Activated CD4-positive, alpha-beta memory T cell treated with anti-CD3 and anti-CD28 coated beads, Interleukin-2, amount 10 ng/mL, durations not matched to agents 7 days and 5 days (primary cell): Measurements from ENCODE around the gene TGM3. TPM values are rescaled to one million over a fixed set of nuclear protein-coding genes. Genes with fewer than 3 reads are reported as not detected.

ENCODE experiments used
- CTCF ChIA-PET: fragments of 350-600 bp; sonication (Branson Sonifier 250); formaldehyde crosslinking; loops from one replicate; lab custom pipeline; 2021; ENCODE audit warnings: antibody characterized with exemption, inconsistent platforms; lab: Charles Lee
- POLR2A ChIA-PET: fragments of 350-600 bp; sonication (Branson Sonifier 250); formaldehyde crosslinking; loops from one replicate; lab custom pipeline; 2021; ENCODE audit warnings: antibody characterized with exemption; lab: Charles Lee
- DNase-seq: peaks from one replicate; pipeline ENCODE4 v3.0.0-alpha.2; 2020
- H3K27ac Mint-ChIP-seq: one replicate; pipeline ENCODE4 v1.8.0; 2021; ENCODE audit warnings: mild to moderate bottlenecking, mixed read lengths
- H3K27me3 Mint-ChIP-seq: one replicate; pipeline ENCODE4 v1.8.0; 2021; ENCODE audit warnings: mixed read lengths
- H3K36me3 Mint-ChIP-seq: one replicate; pipeline ENCODE4 v1.8.0; 2021; ENCODE audit warnings: low read depth, mixed read lengths
- H3K4me1 Mint-ChIP-seq: one replicate; pipeline ENCODE4 v1.8.0; 2021; ENCODE audit warnings: mixed read lengths
- H3K4me3 Mint-ChIP-seq: one replicate; pipeline ENCODE4 v1.8.0; 2021; ENCODE audit warnings: mild to moderate bottlenecking, mixed read lengths
- H3K9me3 Mint-ChIP-seq: one replicate; pipeline ENCODE4 v1.8.0; 2021; ENCODE audit warnings: mixed read lengths
- total RNA-seq, 2 experiments: library from RNA; stranded (reverse); gene quantifications; one replicate each; pipeline ENCODE4 v1.2.3, GENCODE V29; 2021

Gene TGM3
- total RNA-seq, 2 experiments from 2014 or later: not detected

DNA sequence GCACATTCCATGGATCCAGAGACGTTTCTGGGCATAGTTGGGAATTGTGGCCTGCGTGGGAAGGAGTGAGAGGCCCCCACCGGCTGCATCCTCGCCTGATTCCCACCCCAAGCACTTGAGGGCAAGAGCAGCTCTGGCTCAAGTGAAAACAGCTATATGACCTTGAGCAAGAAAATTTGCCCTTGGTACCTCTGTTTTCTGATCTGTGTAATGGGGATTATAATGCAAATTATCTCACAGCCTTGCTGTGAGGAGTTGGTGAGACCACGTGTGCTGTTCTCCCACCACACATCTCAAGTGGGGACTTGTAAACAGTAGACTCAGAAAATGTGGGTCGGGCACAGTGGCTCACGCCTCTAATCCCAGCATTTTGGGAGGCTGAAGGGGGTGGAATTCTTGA lies 85.5 kb downstream of the TGM3 start:
- Mint-ChIP-seq H3K4me1 (peaks cover 17% of the 10 kb centered on the region), H3K27me3 (peaks cover 3% of the 10 kb centered on the region), H3K27ac (no peak overlapping the region), H3K36me3 (no peaks in the 10 kb centered on the region), H3K4me3 (no peak overlapping the region), H3K9me3 (no peaks in the 10 kb centered on the region)
- ChIA-PET POLR2A (no interaction called here), CTCF (interaction anchor here (1.1 to 1.2 kb wide), 2 partner anchors 22 to 72 kb away, joined by 3 to 5 read pairs; no protein-coding TSS in a partner anchor)
- no peak for DNase-seq

- no peak overlapping the region for H3K27ac Mint-ChIP-seq
- H3K27me3 Mint-ChIP-seq: no peaks in the 10 kb centered on the region
- ChIA-PET CTCF (interaction anchor here (1.0 kb wide), 1 partner anchor 175 kb away, joined by 3 read pairs; no protein-coding TSS in a partner anchor), POLR2A (no interaction called here)
- no peak overlapping the region for H3K4me3 Mint-ChIP-seq
- no peak for DNase-seq
- H3K9me3 Mint-ChIP-seq: no peaks in the 10 kb centered on the region
- peaks cover 24% of the 10 kb centered on the region for H3K4me1 Mint-ChIP-seq
- H3K36me3 Mint-ChIP-seq: no peaks in the 10 kb centered on the region
Observed at GRCh38 chr20:2382833-2383232, 87.0 kb downstream of the TGM3 start.

DNA sequence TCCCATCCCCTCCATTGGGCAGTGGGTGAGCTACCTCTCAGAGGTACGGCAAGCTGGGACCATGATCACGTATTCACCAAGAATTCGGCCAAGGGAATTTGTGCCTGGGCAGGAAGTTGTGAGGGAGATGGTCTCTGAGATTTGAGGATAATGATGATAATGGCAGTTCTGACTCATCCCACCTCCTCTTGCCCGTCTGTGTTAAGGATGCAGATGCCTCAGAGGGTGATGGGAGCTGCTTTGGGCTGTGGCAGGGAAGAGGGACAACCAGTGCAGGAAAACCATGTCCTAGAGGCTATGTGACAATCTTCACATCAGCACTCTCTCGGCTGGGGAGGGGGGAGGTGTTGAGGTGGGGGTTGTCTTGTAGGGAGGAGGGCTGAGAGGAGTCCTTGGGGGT lies 89.2 kb downstream of the TGM3 start:
- no peak for DNase-seq
- Mint-ChIP-seq H3K27ac (no peak overlapping the region), H3K27me3 (no peaks in the 10 kb centered on the region), H3K9me3 (peaks cover 2% of the 10 kb centered on the region), H3K4me3 (no peak overlapping the region), H3K4me1 (peaks cover 10% of the 10 kb centered on the region), H3K36me3 (no peaks in the 10 kb centered on the region)
- POLR2A ChIA-PET: no interaction called here
- CTCF ChIA-PET: interaction anchor here (1.6 to 2.5 kb wide), 2 partner anchors 11 to 178 kb away, joined by 5 to 10 read pairs; no protein-coding TSS in a partner anchor

- ChIA-PET POLR2A (no interaction called here), CTCF (interaction anchor here (1.6 to 4.2 kb wide), 3 partner anchors 11 to 178 kb away, joined by 5 to 41 read pairs (median 10); no protein-coding TSS in a partner anchor)
- no peak for DNase-seq
- Mint-ChIP-seq H3K4me1 (peaks cover 8% of the 10 kb centered on the region), H3K27ac (no peak overlapping the region), H3K9me3 (peaks cover 2% of the 10 kb centered on the region), H3K27me3 (no peaks in the 10 kb centered on the region), H3K4me3 (no peak overlapping the region), H3K36me3 (no peaks in the 10 kb centered on the region)
Observed at GRCh38 chr20:2385496-2385895, 89.7 kb downstream of the TGM3 start.

DNA sequence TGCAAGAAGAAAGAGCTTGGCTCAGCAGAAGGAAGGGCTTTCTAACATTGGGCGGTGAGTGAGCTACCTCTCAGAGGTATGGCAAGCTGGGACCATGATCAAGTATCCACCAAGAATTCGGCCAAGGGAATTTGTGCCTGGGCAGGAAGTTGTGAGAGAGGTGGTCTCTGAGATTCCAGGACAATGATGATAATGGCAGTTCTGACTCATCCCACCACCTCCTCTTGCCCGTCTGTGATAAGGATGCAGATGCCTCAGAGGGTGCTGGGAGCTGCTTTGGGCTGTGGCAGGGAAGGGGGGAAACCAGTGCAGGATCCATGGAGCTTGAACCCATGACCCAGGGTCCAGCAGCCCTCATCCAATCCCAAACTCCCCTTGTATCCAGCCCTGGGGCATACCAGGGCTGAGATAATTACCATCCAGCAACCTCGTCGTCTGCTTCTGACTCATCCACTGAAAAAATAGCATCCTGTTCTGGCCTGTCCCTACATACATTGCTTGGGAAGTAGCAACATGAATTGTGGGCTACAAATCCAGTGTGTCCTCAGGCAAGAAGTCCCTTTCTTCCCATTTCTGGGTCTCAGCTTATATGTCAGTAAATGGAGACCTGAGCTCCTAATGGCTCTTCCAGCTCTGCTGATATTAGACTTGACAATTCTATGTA lies 90.8 kb downstream of the TGM3 start:
- Mint-ChIP-seq H3K4me1 (peaks cover 8% of the 10 kb centered on the region), H3K4me3 (peak overlapping the region; percentile 48), H3K27ac (no peak overlapping the region), H3K27me3 (peaks cover 4% of the 10 kb centered on the region), H3K9me3 (peaks cover 2% of the 10 kb centered on the region), H3K36me3 (no peaks in the 10 kb centered on the region)
- ChIA-PET POLR2A (interaction anchor here (1.3 to 2.1 kb wide), 3 partner anchors 66 to 266 kb away, joined by 3 to 9 read pairs (median 4); partner anchors contain the start of genes NOP56 and SNRPB), CTCF (interaction anchor here (0.7 to 4.2 kb wide), 23 partner anchors 9 to 287 kb away, joined by 3 to 41 read pairs (median 5); partner anchors contain the start of genes NOP56 and SNRPB)
- no peak for DNase-seq

DNA sequence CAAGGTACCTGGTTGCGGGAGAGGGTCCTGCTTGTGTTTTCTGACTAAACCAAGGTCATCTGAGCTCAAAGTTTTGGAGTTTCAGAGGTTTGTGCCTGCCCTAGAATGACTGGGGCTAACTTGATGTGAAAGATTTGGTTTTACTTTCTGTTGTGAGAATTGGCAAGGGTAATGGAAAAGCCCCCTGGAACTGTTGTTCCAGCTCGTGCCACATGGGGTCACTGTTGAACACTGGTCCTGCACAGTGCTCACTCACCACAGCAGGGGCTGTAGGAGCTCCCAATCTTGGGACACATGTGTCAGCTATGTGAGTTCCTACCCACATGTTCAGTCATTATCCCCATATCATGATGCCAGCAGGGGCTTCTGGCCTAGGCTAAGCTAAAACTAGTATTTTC lies 91.4 kb downstream of the TGM3 start:
- H3K9me3 Mint-ChIP-seq: peaks cover 2% of the 10 kb centered on the region
- ChIA-PET CTCF (interaction anchor here (0.7 to 4.2 kb wide), 23 partner anchors 9 to 286 kb away, joined by 3 to 41 read pairs (median 5); partner anchors contain the start of genes NOP56 and SNRPB), POLR2A (interaction anchor here (1.3 to 2.1 kb wide), 3 partner anchors 65 to 266 kb away, joined by 3 to 9 read pairs (median 4); partner anchors contain the start of genes NOP56 and SNRPB)
- H3K36me3 Mint-ChIP-seq: no peaks in the 10 kb centered on the region
- H3K4me3 Mint-ChIP-seq: peak overlapping the region; percentile 48
- no peak overlapping the region for H3K27ac Mint-ChIP-seq
- peaks cover 8% of the 10 kb centered on the region for H3K4me1 Mint-ChIP-seq
- DNase-seq: peak; percentile 76
- peaks cover 4% of the 10 kb centered on the region for H3K27me3 Mint-ChIP-seq

DNA sequence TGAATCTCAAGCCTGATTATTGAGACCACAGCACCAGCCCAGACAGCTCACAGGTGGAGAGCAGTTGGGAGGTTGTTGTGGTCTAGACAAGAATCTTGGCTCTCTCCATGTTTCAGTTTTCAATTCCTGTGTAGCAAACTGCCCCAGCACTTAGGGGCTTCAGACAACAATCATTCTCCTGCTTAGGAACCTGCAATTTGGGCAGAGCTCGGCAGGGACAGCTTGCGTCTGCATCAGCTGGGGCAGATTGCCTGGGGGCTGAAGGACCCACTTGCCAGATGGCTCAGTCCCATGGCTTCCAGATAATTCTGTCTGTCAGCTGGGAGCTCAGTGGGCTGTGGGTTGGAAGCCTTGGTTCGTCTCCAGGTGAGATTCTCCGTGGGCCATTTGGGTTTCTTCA lies 91.8 kb downstream of the TGM3 start:
- Mint-ChIP-seq H3K27me3 (peaks cover 4% of the 10 kb centered on the region), H3K27ac (no peak overlapping the region), H3K36me3 (no peaks in the 10 kb centered on the region), H3K9me3 (peaks cover 2% of the 10 kb centered on the region), H3K4me1 (peaks cover 8% of the 10 kb centered on the region), H3K4me3 (no peak overlapping the region)
- POLR2A ChIA-PET: interaction anchor here (0.8 to 2.1 kb wide), 4 partner anchors 8 to 265 kb away, joined by 3 to 9 read pairs (median 4); partner anchors contain the start of genes NOP56 and SNRPB
- CTCF ChIA-PET: interaction anchor here (0.8 to 4.2 kb wide), 17 partner anchors 9 to 264 kb away, joined by 3 to 41 read pairs (median 7); partner anchors contain the start of genes NOP56 and SNRPB
- no peak for DNase-seq

Other genes with a start within 250 kb of the TGM3 start
- 10 to 100 TPM; 18.5 to 18.9 TPM for gene STK35, start 194.2 kb upstream of the TGM3 start, total RNA-seq
- gene TGM6, start 84.9 kb downstream of the TGM3 start, total RNA-seq: not detected
- 100 to 1,000 TPM; 310 TPM for gene SNRPB, start 174.8 kb downstream of the TGM3 start, total RNA-seq
- gene ZNF343, start 212.9 kb downstream of the TGM3 start, total RNA-seq: 1 to 10 TPM; 6.2 to 8.8 TPM
- gene TMC2, start 240.6 kb downstream of the TGM3 start, total RNA-seq: not detected